H9 (cell line): ENCODE measurements around the gene PHF11. TPM values are rescaled to one million over a fixed set of nuclear protein-coding genes. Genes with fewer than 3 reads are reported as not detected.

ENCODE experiments used
- DNase-seq: peaks from one replicate; pipeline ENCODE4 v3.0.0-alpha.2; 2017
- H2AFZ ChIP-seq: one replicate; pipeline ENCODE4 v1.6.1; 2013; ENCODE audit warnings: mild to moderate bottlenecking, low read length, control low read depth, moderate library complexity
- H2AK5ac ChIP-seq: 2 replicates; pipeline ENCODE4 v1.6.1; 2013; ENCODE audit warnings: low read length, control low read depth, mixed read lengths; ENCODE audit not compliant: insufficient read length
- H2BK120ac ChIP-seq: one replicate; pipeline ENCODE4 v1.6.1; 2013; ENCODE audit warnings: low read depth, mild to moderate bottlenecking, low read length, control low read depth, inconsistent platforms; ENCODE audit not compliant: poor library complexity, severe bottlenecking
- H2BK12ac ChIP-seq: 2 replicates; pipeline ENCODE4 v1.6.1; 2013; ENCODE audit warnings: low read length, control low read depth, mixed read lengths, low read depth; ENCODE audit not compliant: insufficient read length
- H2BK15ac ChIP-seq: 2 replicates; pipeline ENCODE4 v1.6.1; 2013; ENCODE audit warnings: low read depth, low read length, control low read depth
- H2BK20ac ChIP-seq: one replicate; pipeline ENCODE4 v1.6.1; 2013; ENCODE audit warnings: low read depth, mild to moderate bottlenecking, low read length, control low read depth, inconsistent platforms; ENCODE audit not compliant: poor library complexity, severe bottlenecking
- H2BK5ac ChIP-seq: 2 replicates; pipeline ENCODE4 v1.6.1; 2013; ENCODE audit warnings: low read length, control low read depth, mixed read lengths; ENCODE audit not compliant: insufficient read length
- H3K14ac ChIP-seq: 2 replicates; pipeline ENCODE4 v1.6.1; 2013; ENCODE audit warnings: low read length, control low read depth; ENCODE audit not compliant: insufficient read depth
- H3K18ac ChIP-seq: 2 replicates; pipeline ENCODE4 v1.6.1; 2013; ENCODE audit warnings: low read depth, mild to moderate bottlenecking, mixed read lengths, low read length, control low read depth; ENCODE audit not compliant: insufficient read length
- H3K23ac ChIP-seq: 2 replicates; pipeline ENCODE4 v1.6.1; 2013; ENCODE audit warnings: low read length, control low read depth, mixed read lengths, low read depth; ENCODE audit not compliant: insufficient read length
- H3K23me2 ChIP-seq: 2 replicates; pipeline ENCODE4 v1.6.1; 2013; ENCODE audit warnings: low read depth, mild to moderate bottlenecking, mixed read lengths, low read length, control low read depth; ENCODE audit not compliant: insufficient read length, poor library complexity, severe bottlenecking
- H3K27ac ChIP-seq: 2 replicates; pipeline ENCODE4 v1.5.1; 2013; ENCODE audit warnings: low read length, control low read depth, mixed read lengths, low read depth; ENCODE audit not compliant: insufficient read length
- H3K27me3 ChIP-seq: 2 replicates; pipeline ENCODE4 v1.6.1; 2013; ENCODE audit warnings: low read length, control low read depth, inconsistent platforms; ENCODE audit not compliant: insufficient read depth
- H3K4ac ChIP-seq: 2 replicates; pipeline ENCODE4 v1.6.1; 2013; ENCODE audit warnings: low read depth, mild to moderate bottlenecking, control low read depth, inconsistent platforms, low read length, moderate library complexity
- H3K4me1 ChIP-seq: 2 replicates; pipeline ENCODE4 v1.6.1; 2013; ENCODE audit warnings: low read length, control low read depth, inconsistent platforms; ENCODE audit not compliant: insufficient read depth
- H3K4me2 ChIP-seq: 2 replicates; pipeline ENCODE4 v1.6.1; 2013; ENCODE audit warnings: low read length, control low read depth, mixed read lengths; ENCODE audit not compliant: insufficient read length, insufficient read depth
- H3K56ac ChIP-seq: 2 replicates; pipeline ENCODE4 v1.6.1; 2013; ENCODE audit warnings: low read depth, mild to moderate bottlenecking, mixed read lengths, low read length, control low read depth; ENCODE audit not compliant: insufficient read length
- H3K79me1 ChIP-seq: 2 replicates; pipeline ENCODE4 v1.6.1; 2013; ENCODE audit warnings: low read depth, mild to moderate bottlenecking, moderate library complexity, low read length, control low read depth, inconsistent platforms; ENCODE audit not compliant: insufficient read depth, poor library complexity, severe bottlenecking
- H3K79me2 ChIP-seq: 2 replicates; pipeline ENCODE4 v1.6.1; 2013; ENCODE audit warnings: low read length, control low read depth, inconsistent platforms; ENCODE audit not compliant: insufficient read depth
- H3K9ac ChIP-seq: 2 replicates; pipeline ENCODE4 v1.6.1; 2013; ENCODE audit warnings: low read length, control low read depth, mixed read lengths; ENCODE audit not compliant: insufficient read length; ENCODE audit errors: extremely low read depth
- H3K9me3 ChIP-seq: one replicate; pipeline ENCODE4 v1.6.1; 2013; ENCODE audit warnings: low read depth, low read length, inconsistent platforms; ENCODE audit not compliant: control insufficient read depth
- H3T11ph ChIP-seq: one replicate; pipeline ENCODE4 v1.6.1; 2013; ENCODE audit warnings: mild to moderate bottlenecking, low read length, control low read depth, inconsistent platforms
- H4K20me1 ChIP-seq: one replicate; pipeline ENCODE4 v1.6.1; 2013; ENCODE audit not compliant: control insufficient read depth, insufficient read length, insufficient read depth
- H4K5ac ChIP-seq: 2 replicates; pipeline ENCODE4 v1.6.1; 2013; ENCODE audit warnings: low read depth, mild to moderate bottlenecking, mixed read lengths, low read length, control low read depth; ENCODE audit not compliant: insufficient read length
- H4K8ac ChIP-seq: replicated peaks from 2 replicates; pipeline ENCODE4 v1.6.1; 2013; ENCODE audit warnings: low read length, control low read depth, mixed read lengths, low read depth; ENCODE audit not compliant: insufficient read length
- H4K91ac ChIP-seq: 2 replicates; pipeline ENCODE4 v1.6.1; 2013; ENCODE audit warnings: low read depth, mild to moderate bottlenecking, moderate library complexity, mixed read lengths, low read length, control low read depth; ENCODE audit not compliant: insufficient read length
- H3K27ac Mint-ChIP-seq, 3 experiments: 2 replicates in 2 of 3; 3 replicates in 1 of 3; pipeline ENCODE4 v1.8.0; 2020 to 2021; ENCODE audit warnings: mixed read lengths in 3 of 3, mild to moderate bottlenecking in 1 of 3, moderate library complexity in 1 of 3
- H3K27me3 Mint-ChIP-seq: 2 replicates; pipeline ENCODE4 v1.8.0; 2021; ENCODE audit warnings: low read depth, mild to moderate bottlenecking, moderate library complexity, mixed read lengths
- H3K36me3 Mint-ChIP-seq, 3 experiments: 2 replicates in 2 of 3; 3 replicates in 1 of 3; pipeline ENCODE4 v1.8.0; 2020 to 2021; ENCODE audit warnings: low read depth in 3 of 3, mixed read lengths in 3 of 3; ENCODE audit not compliant: insufficient read depth in 1 of 3
- H3K4me1 Mint-ChIP-seq, 2 experiments: 2 replicates each; pipeline ENCODE4 v1.8.0; 2020; ENCODE audit warnings: mixed read lengths in 2 of 2
- H3K4me3 Mint-ChIP-seq, 2 experiments: 2 replicates in 1 of 2; 3 replicates in 1 of 2; pipeline ENCODE4 v1.8.0; 2020 to 2021; ENCODE audit warnings: mild to moderate bottlenecking in 2 of 2, mixed read lengths in 2 of 2, moderate library complexity in 1 of 2
- H3K9me3 Mint-ChIP-seq, 2 experiments: 2 replicates in 1 of 2; 3 replicates in 1 of 2; pipeline ENCODE4 v1.8.0; 2020; ENCODE audit warnings: mild to moderate bottlenecking in 2 of 2, mixed read lengths in 2 of 2, moderate library complexity in 1 of 2
- WGBS: extraction: QIAGEN DNeasy Blood & Tissue Kit; methylation state at CpG from one replicate; pipeline ENCODE4 v1.1.7; 2013; ENCODE audit warnings: missing lambda C conversion rate, low lambda C conversion rate, mixed read lengths; ENCODE audit not compliant: insufficient read length; ENCODE audit errors: extremely low coverage; 5-methylcytosine and 5-hydroxymethylcytosine counted together
- total RNA-seq: library from RNA; stranded (reverse); gene quantifications from 2 replicates; pipeline ENCODE4 v1.2.1, GENCODE V29; 2021
- TF ChIP-seq, protein P1 (sequence below): fragments of 200-600 bp; sonication (generic); conservative IDR thresholded peaks from 3 replicates; pipeline ENCODE4 v1.8.0; 2021; ENCODE audit warnings: antibody characterized with exemption, mild to moderate bottlenecking

Gene PHF11
- total RNA-seq, 1 experiment from 2014 or later, result 13.5 TPM

DNA sequence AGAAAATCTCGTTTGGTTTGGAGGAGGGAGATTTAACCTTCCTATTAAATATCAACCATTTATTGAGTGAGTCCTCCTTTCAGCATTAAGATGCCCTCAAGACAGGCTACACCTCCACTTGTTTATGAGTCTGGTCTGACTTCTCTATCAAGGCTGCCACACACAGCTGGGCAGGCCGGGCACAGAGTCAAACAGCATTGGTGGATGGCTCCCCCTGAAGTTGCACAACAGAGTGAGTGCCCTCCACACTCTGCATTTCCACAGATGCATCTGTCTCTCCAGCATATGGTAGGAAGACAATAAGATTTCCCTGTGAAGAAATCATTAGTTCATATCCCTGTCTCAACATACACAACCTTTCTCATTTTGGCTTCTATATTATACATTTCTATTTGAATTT is 31.4 kb downstream of the PHF11 start:
- H3K4me1 ChIP-seq, result no peaks in the 10 kb centered on the region
- WGBS, result no CpG with 5 or more reads among the region's 2 CpGs
- peak overlapping the region in 1 of 3 experiments; percentile 9; a peak in 1 of 7 replicates for H3K27ac Mint-ChIP-seq

More for the DNA sequence above, 31.4 kb downstream of the PHF11 start:
- Mint-ChIP-seq H3K9me3 (no peaks in the 10 kb centered on the region), H3K4me3 (no peak overlapping the region), H3K4me1 (no peaks in the 10 kb centered on the region; a peak in 1 of 4 replicates), H3K36me3 (peaks cover 6 to 15% (median 7%) of the 10 kb centered on the region in 3 experiments; a peak in 4 of 7 replicates), H3K27me3 (no peaks in the 10 kb centered on the region; the same call in 1 of the 2 replicates)
- Histone ChIP-seq H2AK5ac (no peak overlapping the region), H3K9ac (no peak overlapping the region), H3K23me2 (no peaks in the 10 kb centered on the region), H3K27ac (no peak overlapping the region), H3K79me2 (no peaks in the 10 kb centered on the region), H4K91ac (no peak overlapping the region), H2BK120ac (no peak overlapping the region), H3K23ac (no peak overlapping the region), H3K56ac (no peak overlapping the region), H4K8ac (no peak overlapping the region), H4K5ac (no peak overlapping the region), H4K20me1 (no peaks in the 10 kb centered on the region), H3K4ac (no peak overlapping the region), H2BK12ac (no peak overlapping the region), H2AFZ (no peak overlapping the region), H2BK5ac (no peak overlapping the region), H2BK20ac (no peak overlapping the region), H3K4me2 (no peak overlapping the region), H3T11ph (no peak overlapping the region), H3K27me3 (no peaks in the 10 kb centered on the region), H3K18ac (no peak overlapping the region), H3K79me1 (no peaks in the 10 kb centered on the region), H3K14ac (no peak overlapping the region), H2BK15ac (no peak overlapping the region), H3K9me3 (no peaks in the 10 kb centered on the region)
- DNase-seq, result no peak
- TF ChIP-seq, protein P1, sequence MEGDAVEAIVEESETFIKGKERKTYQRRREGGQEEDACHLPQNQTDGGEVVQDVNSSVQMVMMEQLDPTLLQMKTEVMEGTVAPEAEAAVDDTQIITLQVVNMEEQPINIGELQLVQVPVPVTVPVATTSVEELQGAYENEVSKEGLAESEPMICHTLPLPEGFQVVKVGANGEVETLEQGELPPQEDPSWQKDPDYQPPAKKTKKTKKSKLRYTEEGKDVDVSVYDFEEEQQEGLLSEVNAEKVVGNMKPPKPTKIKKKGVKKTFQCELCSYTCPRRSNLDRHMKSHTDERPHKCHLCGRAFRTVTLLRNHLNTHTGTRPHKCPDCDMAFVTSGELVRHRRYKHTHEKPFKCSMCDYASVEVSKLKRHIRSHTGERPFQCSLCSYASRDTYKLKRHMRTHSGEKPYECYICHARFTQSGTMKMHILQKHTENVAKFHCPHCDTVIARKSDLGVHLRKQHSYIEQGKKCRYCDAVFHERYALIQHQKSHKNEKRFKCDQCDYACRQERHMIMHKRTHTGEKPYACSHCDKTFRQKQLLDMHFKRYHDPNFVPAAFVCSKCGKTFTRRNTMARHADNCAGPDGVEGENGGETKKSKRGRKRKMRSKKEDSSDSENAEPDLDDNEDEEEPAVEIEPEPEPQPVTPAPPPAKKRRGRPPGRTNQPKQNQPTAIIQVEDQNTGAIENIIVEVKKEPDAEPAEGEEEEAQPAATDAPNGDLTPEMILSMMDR, result no peak
